Inflammatory macrophage (primary cell): ENCODE measurements around the gene PLCH1.

Experiments used
- DNase-seq, 2 donors: peaks; one replicate each; pipeline ENCODE4 v3.0.0-alpha.2; 2020 to 2022

Gene PLCH1

GRCh38 chr3:155535098-155535497 is 209.8 kb downstream of the PLCH1 start:
- no peak for DNase-seq

- no peak for DNase-seq
These were observed 216.3 kb downstream of the PLCH1 start for GRCh38 chr3:155528579-155528978.

- no peak for DNase-seq
These were observed 219.5 kb downstream of the PLCH1 start for GRCh38 chr3:155525324-155525833.

- DNase-seq = no peak
These were observed 224.4 kb downstream of the PLCH1 start for GRCh38 chr3:155520463-155520862.

- no peak for DNase-seq
These were observed 225.8 kb downstream of the PLCH1 start for GRCh38 chr3:155519078-155519477.

- no peak for DNase-seq
These were observed 227.0 kb downstream of the PLCH1 start for GRCh38 chr3:155517903-155518302.

- no peak for DNase-seq
These were observed 228.4 kb downstream of the PLCH1 start for GRCh38 chr3:155516439-155516838.

GRCh38 chr3:155512867-155513261 is 232.0 kb downstream of the PLCH1 start:
- no peak for DNase-seq

GRCh38 chr3:155512175-155512866 is 232.6 kb downstream of the PLCH1 start:
- DNase-seq = no peak

- DNase-seq = no peak
These were observed 240.2 kb downstream of the PLCH1 start for GRCh38 chr3:155504682-155505081.

- DNase-seq = no peak
These were observed 242.2 kb downstream of the PLCH1 start for GRCh38 chr3:155502630-155503029.

- DNase-seq = no peak
These were observed 244.6 kb downstream of the PLCH1 start for GRCh38 chr3:155500194-155500818.

GRCh38 chr3:155497930-155498647 is 246.8 kb downstream of the PLCH1 start:
- DNase-seq = no peak

- no peak for DNase-seq
These were observed 248.7 kb downstream of the PLCH1 start for GRCh38 chr3:155496206-155496605.

GRCh38 chr3:155495387-155495786 is 249.5 kb downstream of the PLCH1 start:
- DNase-seq = no peak

GRCh38 chr3:155494332-155494731 is 250.5 kb downstream of the PLCH1 start:
- no peak for DNase-seq

GRCh38 chr3:155492841-155493240 is 252.0 kb downstream of the PLCH1 start:
- DNase-seq = no peak

GRCh38 chr3:155491696-155492095 is 253.2 kb downstream of the PLCH1 start:
- DNase-seq = no peak

- DNase-seq = no peak
These were observed 256.2 kb downstream of the PLCH1 start for GRCh38 chr3:155488671-155489070.

GRCh38 chr3:155485897-155486296 is 259.0 kb downstream of the PLCH1 start:
- no peak for DNase-seq

- DNase-seq = no peak
These were observed 263.3 kb downstream of the PLCH1 start for GRCh38 chr3:155481591-155481990.

- no peak for DNase-seq
These were observed 263.8 kb downstream of the PLCH1 start for GRCh38 chr3:155481089-155481488.

- no peak for DNase-seq
These were observed 279.2 kb downstream of the PLCH1 start for GRCh38 chr3:155465664-155466063.

- DNase-seq = no peak
These were observed 282.2 kb downstream of the PLCH1 start for GRCh38 chr3:155462672-155463071.
